Neural progenitor cell (in vitro differentiated cells): Measurements from ENCODE around the gene GDF7.

ENCODE experiments used
- EZH2phosphoT487 ChIP-seq: fragments of 200-600 bp; sonication (generic); IDR thresholded peaks from 2 replicates; pipeline ENCODE4 v1.6.1; 2017; ENCODE audit warnings: antibody characterized with exemption
- TF ChIP-seq, protein P1 (sequence below): fragments of 200-600 bp; sonication (generic); IDR thresholded peaks from 2 replicates; pipeline ENCODE4 v1.5.1; 2017; ENCODE audit warnings: antibody characterized with exemption, mild to moderate bottlenecking

DNA sequence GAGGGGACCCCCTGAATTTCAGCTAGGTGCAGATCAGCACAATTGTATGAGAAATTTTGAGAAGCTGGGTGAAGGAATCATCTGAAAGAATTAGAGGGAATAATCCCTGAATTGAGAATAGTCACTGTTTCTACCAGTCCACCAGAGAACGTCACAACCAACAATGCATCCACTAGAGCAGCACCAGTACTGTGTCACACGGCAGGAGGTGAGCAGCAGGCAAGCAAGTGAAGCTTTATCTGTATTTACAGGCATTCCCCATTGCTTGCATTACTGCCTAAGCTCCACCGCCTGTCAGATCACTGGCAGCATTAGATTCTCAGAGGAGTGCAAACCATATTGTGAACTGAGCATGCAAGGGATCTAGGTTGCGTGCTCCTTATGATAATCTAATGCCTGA lies 40.7 kb downstream of the GDF7 start:
- TF ChIP-seq, protein P1, sequence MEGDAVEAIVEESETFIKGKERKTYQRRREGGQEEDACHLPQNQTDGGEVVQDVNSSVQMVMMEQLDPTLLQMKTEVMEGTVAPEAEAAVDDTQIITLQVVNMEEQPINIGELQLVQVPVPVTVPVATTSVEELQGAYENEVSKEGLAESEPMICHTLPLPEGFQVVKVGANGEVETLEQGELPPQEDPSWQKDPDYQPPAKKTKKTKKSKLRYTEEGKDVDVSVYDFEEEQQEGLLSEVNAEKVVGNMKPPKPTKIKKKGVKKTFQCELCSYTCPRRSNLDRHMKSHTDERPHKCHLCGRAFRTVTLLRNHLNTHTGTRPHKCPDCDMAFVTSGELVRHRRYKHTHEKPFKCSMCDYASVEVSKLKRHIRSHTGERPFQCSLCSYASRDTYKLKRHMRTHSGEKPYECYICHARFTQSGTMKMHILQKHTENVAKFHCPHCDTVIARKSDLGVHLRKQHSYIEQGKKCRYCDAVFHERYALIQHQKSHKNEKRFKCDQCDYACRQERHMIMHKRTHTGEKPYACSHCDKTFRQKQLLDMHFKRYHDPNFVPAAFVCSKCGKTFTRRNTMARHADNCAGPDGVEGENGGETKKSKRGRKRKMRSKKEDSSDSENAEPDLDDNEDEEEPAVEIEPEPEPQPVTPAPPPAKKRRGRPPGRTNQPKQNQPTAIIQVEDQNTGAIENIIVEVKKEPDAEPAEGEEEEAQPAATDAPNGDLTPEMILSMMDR = no peak
- TF ChIP-seq EZH2phosphoT487 = no peak
